GM21576 (cell line): Measurements from ENCODE around the gene ABHD14A.
A peak's percentile ranks its signal among the peaks of the same experiment; 100 is the strongest.
"Not testable (repeated sequence)": the region's sequence is repeated elsewhere in the genome, so short reads cannot be mapped to it uniquely, and the experiment has no call there.

Source experiments
- ATAC-seq: cut with Tn5 transposase; IDR thresholded peaks from one replicate; pipeline ENCODE4 v1.9.1; 2021; ENCODE audit warnings: mild to moderate bottlenecking, moderate library complexity; ENCODE audit not compliant: unreplicated experiment

The ABHD14A gene

GRCh38 chr3:51974963-51975851 lies at the start of gene ABHD14A:
Gene ABHD14A (plus strand): TSS chr3:51975064. CDS start chr3:51975136, 72 bp downstream.
- peak; percentile 47 for ATAC-seq

- ATAC-seq, result no peak
Observed at GRCh38 chr3:51927061-51927977, 47.5 kb upstream of the ABHD14A start.

- ATAC-seq, result no peak
Observed at GRCh38 chr3:51928438-51928837, 46.4 kb upstream of the ABHD14A start.

- not testable (repeated sequence) for ATAC-seq
Observed at GRCh38 chr3:51928981-51929380, 45.9 kb upstream of the ABHD14A start.

- no peak for ATAC-seq
Observed at GRCh38 chr3:51929420-51930003, 45.4 kb upstream of the ABHD14A start.

- no peak for ATAC-seq
Observed at GRCh38 chr3:51930439-51930838, 44.4 kb upstream of the ABHD14A start.

GRCh38 chr3:51931756-51932155 lies 43.1 kb upstream of the ABHD14A start:
- ATAC-seq, result no peak

GRCh38 chr3:51932471-51933370 lies 42.1 kb upstream of the ABHD14A start:
- ATAC-seq, result no peak

GRCh38 chr3:51933471-51934138 lies 41.3 kb upstream of the ABHD14A start:
- ATAC-seq, result no peak

- ATAC-seq, result no peak
Observed at GRCh38 chr3:51934139-51934850, 40.6 kb upstream of the ABHD14A start.

GRCh38 chr3:51934991-51935885 lies 39.6 kb upstream of the ABHD14A start:
- no peak for ATAC-seq

- no peak for ATAC-seq
Observed at GRCh38 chr3:51935886-51936755, 38.7 kb upstream of the ABHD14A start.

GRCh38 chr3:51937014-51937413 lies 37.9 kb upstream of the ABHD14A start:
- ATAC-seq, result no peak

- no peak for ATAC-seq
Observed at GRCh38 chr3:51937611-51938450, 37.0 kb upstream of the ABHD14A start.

GRCh38 chr3:51938780-51939425 lies 36.0 kb upstream of the ABHD14A start:
- no peak for ATAC-seq
